GM12891 (cell line): Measurements from ENCODE around the gene PPAT.

Source experiments
- POLR2A ChIP-seq: IDR thresholded peaks from 2 replicates; pipeline ENCODE4 v1.6.1; 2011; ENCODE audit warnings: low read depth, low read length, control low read depth
- POLR2AphosphoS5 ChIP-seq: IDR thresholded peaks from 2 replicates; pipeline ENCODE4 v1.6.1; 2011; ENCODE audit warnings: low read depth, low read length, control low read depth
- TAF1 ChIP-seq: IDR thresholded peaks from 2 replicates; pipeline ENCODE4 v1.6.1; 2011; ENCODE audit warnings: low read depth, low read length, control low read depth

DNA sequence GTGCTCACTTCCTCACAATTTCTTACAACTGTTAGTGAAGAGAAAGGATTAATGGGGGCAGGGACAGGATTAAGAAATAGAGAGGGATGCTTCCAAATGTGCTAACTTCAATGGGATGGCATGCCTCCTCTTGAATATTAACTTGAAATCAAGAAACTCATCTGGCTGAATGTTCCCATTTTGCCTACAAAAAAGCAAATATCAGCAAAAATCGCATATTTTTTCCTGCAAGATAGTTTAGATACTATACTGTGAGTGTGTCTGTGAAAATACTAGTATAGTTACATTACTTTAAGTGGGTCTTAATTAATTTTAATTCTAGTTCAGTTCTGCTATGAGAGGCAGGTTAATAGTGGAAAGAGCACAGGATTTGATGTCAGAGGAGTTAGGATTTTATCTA lies 5.6 kb upstream of the PPAT start:
- TF ChIP-seq POLR2AphosphoS5 (no peak), TAF1 (no peak), POLR2A (no peak)
